Measurements from ENCODE around the gene HOXA2.

The HOXA2 gene

DNA sequence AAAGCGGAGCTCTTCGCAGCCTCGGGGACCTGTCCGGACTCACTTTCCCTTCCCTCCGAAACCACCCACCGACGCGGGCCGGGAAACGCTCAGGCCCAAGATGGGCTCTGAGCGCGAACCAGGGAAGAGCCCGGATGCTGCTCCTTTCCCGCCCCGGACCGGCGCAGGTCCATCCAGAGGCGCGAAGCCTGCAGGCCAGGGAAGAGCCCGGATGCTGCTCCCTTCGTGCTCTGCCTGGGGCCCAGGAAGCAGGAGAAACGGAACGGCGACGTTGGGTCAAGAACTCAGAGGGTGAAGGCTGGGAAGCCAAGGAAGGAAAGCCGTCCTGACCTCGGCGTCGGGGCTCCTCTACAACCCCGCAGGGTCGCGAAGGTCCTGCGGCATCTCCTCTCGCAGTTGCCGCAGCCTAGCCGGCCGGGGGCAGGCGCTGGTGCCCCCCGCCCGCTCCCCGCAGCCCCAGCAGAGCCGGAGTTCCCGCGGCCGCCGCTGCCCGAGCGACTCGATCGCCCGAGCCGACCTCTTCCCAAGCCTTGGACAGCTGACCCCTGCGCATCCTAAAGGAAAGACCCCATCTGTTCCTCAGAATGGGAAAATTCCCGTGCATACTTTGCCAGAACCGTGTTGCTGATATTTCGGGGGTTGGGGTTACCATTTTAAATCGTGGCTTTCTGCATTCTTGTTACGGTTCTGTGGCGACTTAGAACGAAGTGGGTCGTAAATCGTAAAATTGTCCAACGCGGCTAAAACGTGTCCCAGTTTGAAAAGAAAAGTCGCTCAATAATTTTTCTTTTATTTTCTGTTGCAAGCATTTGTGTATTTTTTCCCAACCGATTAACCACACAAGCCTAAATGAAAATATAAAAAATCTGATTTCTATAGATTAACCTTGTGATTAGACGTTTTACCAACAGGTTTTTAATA is 14.2 kb downstream of the HOXA2 start:
- FAIRE-seq (no peak), DNase-seq (ENCODE audit: insufficient read length, low spot score) (no peak)
- TF ChIP-seq POU2F2 (IDR thresholded peaks at IDR 0.05; ENCODE audit: low read depth, low read length) (no peak), TAF1 (IDR thresholded peaks at IDR 0.05; ENCODE audit: low read depth, low read length) (no peak), POLR2AphosphoS5 (IDR thresholded peaks at IDR 0.05; ENCODE audit: low read depth, low read length) (no peak), SPI1 (IDR thresholded peaks at IDR 0.05; ENCODE audit: low read depth, low read length) (no peak), POLR2A (IDR thresholded peaks at IDR 0.05; ENCODE audit: low read depth, low read length) (no peak)

DNA sequence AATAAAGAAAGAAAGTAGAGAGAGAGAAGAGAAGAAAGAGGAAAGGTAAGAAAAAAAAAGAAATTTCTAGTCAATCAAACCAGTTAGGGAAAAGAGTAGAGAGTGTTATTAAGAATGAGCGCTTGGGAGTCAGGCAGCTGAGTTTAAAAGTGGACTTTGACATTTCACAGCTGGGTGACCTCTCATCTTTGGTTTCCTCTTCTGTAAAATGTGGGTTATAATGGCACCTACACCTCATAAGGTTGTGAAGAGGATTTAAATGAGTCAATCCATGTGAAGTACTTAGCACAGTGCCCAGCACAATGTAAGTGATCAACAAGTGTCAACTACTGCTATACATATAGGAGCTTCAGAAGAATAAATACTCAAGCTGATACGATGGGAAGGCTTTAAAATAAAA is 18.8 kb downstream of the HOXA2 start:
- DNase-seq (ENCODE audit: insufficient read length, low spot score) = no peak
- no peak for FAIRE-seq

DNA sequence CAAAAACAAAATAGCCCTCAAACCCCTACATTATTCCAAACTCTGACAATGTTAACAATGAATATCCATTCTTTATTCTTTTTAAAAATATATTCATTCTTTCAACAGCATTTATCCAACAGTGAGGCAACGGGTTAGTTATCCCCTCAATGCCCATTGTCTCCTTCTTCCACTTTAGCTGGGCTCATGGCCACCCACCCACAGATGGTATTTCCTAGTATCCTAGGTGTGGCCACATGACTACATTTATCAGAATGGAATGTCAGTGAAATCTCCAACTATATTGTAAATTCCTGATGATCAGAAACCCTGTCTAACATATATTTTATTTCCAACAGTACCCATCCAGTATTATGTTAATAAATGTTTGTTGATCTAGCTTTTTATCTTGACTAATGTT is 20.3 kb downstream of the HOXA2 start:
- no peak for FAIRE-seq
- DNase-seq (ENCODE audit: insufficient read length, low spot score) = no peak
- no peak for TF ChIP-seq PAX5 (IDR thresholded peaks at IDR 0.05; ENCODE audit: insufficient read depth, low read length, severe bottlenecking)
- TF ChIP-seq POLR2A (IDR thresholded peaks at IDR 0.05; ENCODE audit: low read depth, low read length) = no peak
- TF ChIP-seq POU2F2 (IDR thresholded peaks at IDR 0.05; ENCODE audit: low read depth, low read length) = no peak

More for the DNA sequence above, 18.8 kb downstream of the HOXA2 start:
- TF ChIP-seq PAX5 (IDR thresholded peaks at IDR 0.05; ENCODE audit: insufficient read depth, low read length, severe bottlenecking) (no peak), POLR2A (IDR thresholded peaks at IDR 0.05; ENCODE audit: low read depth, low read length) (no peak), POU2F2 (IDR thresholded peaks at IDR 0.05; ENCODE audit: low read depth, low read length) (no peak), TAF1 (IDR thresholded peaks at IDR 0.05; ENCODE audit: low read depth, low read length) (no peak), SPI1 (IDR thresholded peaks at IDR 0.05; ENCODE audit: low read depth, low read length) (no peak), POLR2AphosphoS5 (IDR thresholded peaks at IDR 0.05; ENCODE audit: low read depth, low read length) (no peak)

DNA sequence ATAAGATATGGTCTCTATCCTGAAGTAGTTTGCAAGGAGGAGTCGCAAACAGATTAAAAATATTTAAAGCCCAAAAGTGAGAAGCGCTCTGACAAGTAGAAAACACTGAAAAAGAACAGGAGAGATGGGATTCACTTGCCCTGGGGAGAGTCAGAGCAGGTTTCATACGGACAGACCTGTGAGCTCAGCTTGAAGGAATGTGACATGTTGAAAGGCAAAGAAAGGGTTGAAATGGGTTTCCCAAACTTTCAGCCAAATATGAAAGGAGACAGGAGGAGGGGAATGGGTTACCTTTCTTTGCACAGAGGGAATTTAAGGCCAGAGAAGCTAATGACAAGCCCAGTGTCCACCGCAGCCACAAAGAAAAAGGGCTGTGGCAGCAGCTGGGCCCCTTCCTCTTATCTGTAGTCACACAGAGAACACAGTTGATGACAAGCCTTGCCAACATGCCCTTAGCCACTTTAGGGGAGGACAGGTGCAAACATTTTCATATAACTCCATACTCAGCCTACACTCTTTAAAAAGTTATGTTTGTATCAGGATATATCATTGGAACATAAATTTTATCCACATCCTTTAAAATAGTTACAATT is 21.5 kb downstream of the HOXA2 start:
- no peak for DNase-seq (ENCODE audit: insufficient read length, low spot score)
- no peak for TF ChIP-seq SPI1 (IDR thresholded peaks at IDR 0.05; ENCODE audit: low read depth, low read length)
- no peak for TF ChIP-seq POLR2AphosphoS5 (IDR thresholded peaks at IDR 0.05; ENCODE audit: low read depth, low read length)
- TF ChIP-seq POU2F2 (IDR thresholded peaks at IDR 0.05; ENCODE audit: low read depth, low read length) = no peak
- TF ChIP-seq POLR2A (IDR thresholded peaks at IDR 0.05; ENCODE audit: low read depth, low read length) = no peak
- TF ChIP-seq PAX5 (IDR thresholded peaks at IDR 0.05; ENCODE audit: insufficient read depth, low read length, severe bottlenecking) = no peak
- no peak for TF ChIP-seq TAF1 (IDR thresholded peaks at IDR 0.05; ENCODE audit: low read depth, low read length)
- FAIRE-seq = no peak

DNA sequence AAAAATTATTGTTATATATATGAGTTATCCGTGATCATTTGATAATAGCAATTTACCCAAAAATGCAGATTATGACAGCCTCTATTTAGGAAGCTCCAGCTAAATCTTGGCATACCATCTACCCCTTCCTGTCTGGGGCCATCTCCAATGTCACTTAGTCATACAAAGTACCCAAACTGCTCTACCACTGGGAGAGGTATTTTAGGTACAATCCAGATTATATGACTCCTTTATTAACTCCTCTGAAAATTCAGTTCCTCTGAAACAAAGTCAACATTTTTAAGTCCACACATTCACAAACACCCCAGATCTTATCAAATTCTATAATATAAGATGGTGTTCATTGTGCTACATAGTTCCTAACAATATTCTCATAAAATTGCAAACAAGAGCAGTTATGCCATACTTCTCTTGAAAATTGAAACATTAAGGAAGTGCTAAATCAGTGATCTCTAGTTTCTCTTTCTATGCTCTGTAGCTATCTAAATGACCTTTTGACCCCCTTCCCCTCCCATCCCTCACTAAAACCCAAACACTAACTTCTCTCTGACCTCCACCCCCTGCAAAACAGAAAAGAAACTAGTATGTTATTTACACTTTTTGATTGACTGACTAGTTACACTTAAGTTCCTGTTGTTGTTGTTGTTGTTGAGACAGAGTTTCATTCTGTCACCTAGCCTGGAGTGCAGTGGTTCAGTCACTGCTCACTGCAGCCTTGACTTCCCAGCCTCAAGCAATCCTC is 23.1 kb downstream of the HOXA2 start:
- TF ChIP-seq POLR2AphosphoS5 (IDR thresholded peaks at IDR 0.05; ENCODE audit: low read depth, low read length) (no peak), SPI1 (IDR thresholded peaks at IDR 0.05; ENCODE audit: low read depth, low read length) (peak; percentile 14; the same call in 1 of the 2 replicates), POU2F2 (IDR thresholded peaks at IDR 0.05; ENCODE audit: low read depth, low read length) (no peak)
- FAIRE-seq (no peak), DNase-seq (ENCODE audit: insufficient read length, low spot score) (no peak)

DNA sequence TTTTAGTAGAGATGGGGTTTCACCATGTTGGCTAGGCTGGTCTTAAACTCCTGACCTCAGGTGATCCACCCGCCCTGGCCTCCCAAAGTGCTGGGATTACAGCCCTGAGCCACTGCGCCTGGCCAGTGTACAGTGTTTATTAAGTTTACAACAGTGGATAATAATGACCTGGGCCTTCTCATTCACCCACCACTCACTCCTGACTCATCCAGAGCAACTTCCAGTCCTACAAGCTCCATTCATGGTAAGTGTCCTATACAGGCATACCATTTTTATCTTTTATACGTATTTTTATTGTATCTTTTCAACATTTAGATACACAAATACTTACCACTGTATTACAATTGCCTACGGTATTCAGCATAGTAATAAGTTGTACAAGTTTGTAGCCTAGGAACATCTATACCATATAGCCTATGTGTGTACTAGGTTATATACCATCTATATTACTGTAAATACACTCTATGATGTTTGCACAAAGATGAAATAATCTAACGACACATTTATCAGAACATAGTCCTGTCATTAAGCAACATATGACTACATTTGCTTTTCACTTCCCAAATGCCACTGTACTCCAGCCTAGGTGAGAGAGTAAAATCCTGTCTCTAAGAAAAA is 23.8 kb downstream of the HOXA2 start:
- TF ChIP-seq TAF1 (IDR thresholded peaks at IDR 0.05; ENCODE audit: low read depth, low read length) = no peak
- TF ChIP-seq POLR2A (IDR thresholded peaks at IDR 0.05; ENCODE audit: low read depth, low read length) = no peak
- TF ChIP-seq PAX5 (IDR thresholded peaks at IDR 0.05; ENCODE audit: insufficient read depth, low read length, severe bottlenecking) = no peak
- no peak for TF ChIP-seq POU2F2 (IDR thresholded peaks at IDR 0.05; ENCODE audit: low read depth, low read length)
- TF ChIP-seq SPI1 (IDR thresholded peaks at IDR 0.05; ENCODE audit: low read depth, low read length) = no peak
- TF ChIP-seq POLR2AphosphoS5 (IDR thresholded peaks at IDR 0.05; ENCODE audit: low read depth, low read length) = no peak
- DNase-seq (ENCODE audit: insufficient read length, low spot score) = no peak

DNA sequence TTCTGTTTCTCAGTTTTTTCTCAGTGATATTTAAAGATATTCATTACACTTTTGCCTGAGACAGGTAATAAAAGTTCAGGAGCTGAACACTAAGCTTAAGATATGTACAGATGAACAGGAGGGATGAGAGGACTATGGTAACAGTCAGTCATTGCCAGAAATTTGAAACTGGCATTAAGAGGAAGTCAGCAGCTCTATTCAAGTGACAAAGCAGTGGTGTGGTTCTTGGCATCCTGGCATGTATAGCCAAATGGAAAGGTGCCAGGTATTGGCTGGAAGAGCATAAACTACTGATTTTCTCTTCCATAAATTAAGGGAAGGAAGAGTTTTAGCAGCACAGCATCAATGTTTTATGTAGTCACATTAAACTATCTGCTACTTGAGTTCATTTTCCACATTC is 29.4 kb downstream of the HOXA2 start:
- FAIRE-seq (no peak), DNase-seq (ENCODE audit: insufficient read length, low spot score) (no peak)
- TF ChIP-seq TAF1 (IDR thresholded peaks at IDR 0.05; ENCODE audit: low read depth, low read length) = no peak
- no peak for TF ChIP-seq POU2F2 (IDR thresholded peaks at IDR 0.05; ENCODE audit: low read depth, low read length)
- TF ChIP-seq POLR2AphosphoS5 (IDR thresholded peaks at IDR 0.05; ENCODE audit: low read depth, low read length) = no peak
- TF ChIP-seq PAX5 (IDR thresholded peaks at IDR 0.05; ENCODE audit: insufficient read depth, low read length, severe bottlenecking) = no peak
- no peak for TF ChIP-seq POLR2A (IDR thresholded peaks at IDR 0.05; ENCODE audit: low read depth, low read length)
- TF ChIP-seq SPI1 (IDR thresholded peaks at IDR 0.05; ENCODE audit: low read depth, low read length) = no peak

More for the DNA sequence above, 23.8 kb downstream of the HOXA2 start:
- no peak for FAIRE-seq

DNA sequence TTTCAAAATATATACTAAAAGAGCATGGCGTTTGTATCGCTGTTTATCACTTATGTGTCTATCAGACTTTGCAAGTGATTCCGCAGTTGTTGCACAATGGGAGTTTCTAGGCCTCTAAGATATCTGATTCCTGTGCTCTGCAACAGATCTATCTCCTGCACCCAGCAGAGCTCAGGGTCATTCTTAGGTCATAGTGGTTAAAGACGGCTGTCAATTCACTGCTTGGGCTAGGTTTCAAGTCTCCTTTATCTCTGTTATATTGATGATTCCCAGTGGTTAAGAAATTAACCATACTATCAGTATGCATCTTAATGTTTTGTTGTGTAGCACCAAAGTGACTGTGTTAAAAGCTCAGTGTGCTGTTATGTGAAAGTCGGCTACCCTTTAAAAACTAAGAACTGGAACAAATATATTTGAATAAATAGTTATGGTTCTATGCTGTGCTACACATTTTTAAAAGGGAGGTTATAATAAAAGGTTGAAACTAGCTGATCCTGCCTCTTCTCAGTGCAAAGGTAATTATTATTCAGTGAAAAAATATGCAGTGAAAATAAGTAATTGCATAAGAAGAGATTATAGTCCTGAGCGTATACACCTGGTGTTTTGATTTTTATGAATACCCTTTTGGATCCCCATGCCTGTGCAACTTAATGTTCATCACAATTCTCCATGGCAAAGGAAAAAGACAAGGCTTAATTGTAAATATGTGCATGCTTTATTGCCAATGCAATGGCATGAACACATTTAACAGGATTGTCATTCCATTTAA is 30.7 kb downstream of the HOXA2 start:
- TF ChIP-seq POLR2A (IDR thresholded peaks at IDR 0.05; ENCODE audit: low read depth, low read length) (no peak), SPI1 (IDR thresholded peaks at IDR 0.05; ENCODE audit: low read depth, low read length) (no peak), PAX5 (IDR thresholded peaks at IDR 0.05; ENCODE audit: insufficient read depth, low read length, severe bottlenecking) (no peak), POU2F2 (IDR thresholded peaks at IDR 0.05; ENCODE audit: low read depth, low read length) (no peak), TAF1 (IDR thresholded peaks at IDR 0.05; ENCODE audit: low read depth, low read length) (no peak), POLR2AphosphoS5 (IDR thresholded peaks at IDR 0.05; ENCODE audit: low read depth, low read length) (no peak)
- no peak for FAIRE-seq
- no peak for DNase-seq (ENCODE audit: insufficient read length, low spot score)
